ENCODE data around the gene INSIG2.

INSIG2 gene

GRCh38 chr2:118123561-118124232, 35.4 kb downstream of the INSIG2 start:
- Histone ChIP-seq H3K4me1 (ENCODE audit: control insufficient read depth in 1 of 2, insufficient read depth in 1 of 2, low read depth in 1 of 2, low read length in 1 of 2) (peaks cover 23 to 42% of the 10 kb centered on the region in 2 experiments), H3K27ac (no peak overlapping the region), H3K36me3 (no peaks in the 10 kb centered on the region)

GRCh38 chr2:118124288-118124891, 36.1 kb downstream of the INSIG2 start:
- TF ChIP-seq CTCF (IDR thresholded peaks at IDR 0.05): no peak
- Histone ChIP-seq H3K4me3 (ENCODE audit: low read depth in 1 of 2, low read length in 1 of 2) (no peak overlapping the region), H3K36me3 (no peaks in the 10 kb centered on the region), H3K4me1 (ENCODE audit: control insufficient read depth in 1 of 2, insufficient read depth in 1 of 2, low read depth in 1 of 2, low read length in 1 of 2) (peaks cover 16 to 35% of the 10 kb centered on the region in 2 experiments), H3K27me3 (no peaks in the 10 kb centered on the region), H3K9me3 (no peaks in the 10 kb centered on the region), H3K27ac (no peak overlapping the region)

More at GRCh38 chr2:118123561-118124232, 35.4 kb downstream of the INSIG2 start:
- H3K27me3 ChIP-seq: no peaks in the 10 kb centered on the region
- no peak overlapping the region for H3K4me3 ChIP-seq (ENCODE audit: low read depth in 1 of 2, low read length in 1 of 2)
- no peak for TF ChIP-seq CTCF (IDR thresholded peaks at IDR 0.05)
- no peaks in the 10 kb centered on the region for H3K9me3 ChIP-seq

GRCh38 chr2:118127250-118127649, 39.0 kb downstream of the INSIG2 start:
- peaks cover 11 to 24% of the 10 kb centered on the region in 2 experiments for H3K4me1 ChIP-seq (ENCODE audit: control insufficient read depth in 1 of 2, insufficient read depth in 1 of 2, low read depth in 1 of 2, low read length in 1 of 2)
- H3K36me3 ChIP-seq: no peaks in the 10 kb centered on the region
- H3K27ac ChIP-seq: no peak overlapping the region
- no peaks in the 10 kb centered on the region for H3K9me3 ChIP-seq
- no peak for TF ChIP-seq CTCF (IDR thresholded peaks at IDR 0.05)
- no peaks in the 10 kb centered on the region for H3K27me3 ChIP-seq
- H3K4me3 ChIP-seq (ENCODE audit: low read depth in 1 of 2, low read length in 1 of 2): no peak overlapping the region

GRCh38 chr2:118128826-118129225, 40.6 kb downstream of the INSIG2 start:
- H3K4me1 ChIP-seq (ENCODE audit: control insufficient read depth in 1 of 2, insufficient read depth in 1 of 2, low read depth in 1 of 2, low read length in 1 of 2): peaks cover 11 to 20% of the 10 kb centered on the region in 2 experiments
- no peaks in the 10 kb centered on the region for H3K9me3 ChIP-seq
- no peaks in the 10 kb centered on the region for H3K36me3 ChIP-seq
- no peaks in the 10 kb centered on the region for H3K27me3 ChIP-seq
- no peak overlapping the region for H3K27ac ChIP-seq
- H3K4me3 ChIP-seq (ENCODE audit: low read depth in 1 of 2, low read length in 1 of 2): no peak overlapping the region
- TF ChIP-seq CTCF (IDR thresholded peaks at IDR 0.05): no peak

GRCh38 chr2:118130385-118130784, 42.1 kb downstream of the INSIG2 start:
- no peaks in the 10 kb centered on the region for H3K36me3 ChIP-seq
- H3K9me3 ChIP-seq: no peaks in the 10 kb centered on the region
- no peak overlapping the region for H3K27ac ChIP-seq
- H3K4me1 ChIP-seq (ENCODE audit: control insufficient read depth in 1 of 2, insufficient read depth in 1 of 2, low read depth in 1 of 2, low read length in 1 of 2): peaks cover 4 to 8% of the 10 kb centered on the region in 2 experiments
- H3K27me3 ChIP-seq: no peaks in the 10 kb centered on the region
- no peak overlapping the region for H3K4me3 ChIP-seq (ENCODE audit: low read depth in 1 of 2, low read length in 1 of 2)
- no peak for TF ChIP-seq CTCF (IDR thresholded peaks at IDR 0.05)

Data from neutrophil (primary cell).